ENCODE measurements around the gene SH2D5. TPM values are rescaled to one million over a fixed set of nuclear protein-coding genes. Genes with fewer than 3 reads are reported as not detected.

Gene SH2D5
- polyA plus RNA-seq = under 1 TPM; 0.12 to 0.27 TPM

DNA sequence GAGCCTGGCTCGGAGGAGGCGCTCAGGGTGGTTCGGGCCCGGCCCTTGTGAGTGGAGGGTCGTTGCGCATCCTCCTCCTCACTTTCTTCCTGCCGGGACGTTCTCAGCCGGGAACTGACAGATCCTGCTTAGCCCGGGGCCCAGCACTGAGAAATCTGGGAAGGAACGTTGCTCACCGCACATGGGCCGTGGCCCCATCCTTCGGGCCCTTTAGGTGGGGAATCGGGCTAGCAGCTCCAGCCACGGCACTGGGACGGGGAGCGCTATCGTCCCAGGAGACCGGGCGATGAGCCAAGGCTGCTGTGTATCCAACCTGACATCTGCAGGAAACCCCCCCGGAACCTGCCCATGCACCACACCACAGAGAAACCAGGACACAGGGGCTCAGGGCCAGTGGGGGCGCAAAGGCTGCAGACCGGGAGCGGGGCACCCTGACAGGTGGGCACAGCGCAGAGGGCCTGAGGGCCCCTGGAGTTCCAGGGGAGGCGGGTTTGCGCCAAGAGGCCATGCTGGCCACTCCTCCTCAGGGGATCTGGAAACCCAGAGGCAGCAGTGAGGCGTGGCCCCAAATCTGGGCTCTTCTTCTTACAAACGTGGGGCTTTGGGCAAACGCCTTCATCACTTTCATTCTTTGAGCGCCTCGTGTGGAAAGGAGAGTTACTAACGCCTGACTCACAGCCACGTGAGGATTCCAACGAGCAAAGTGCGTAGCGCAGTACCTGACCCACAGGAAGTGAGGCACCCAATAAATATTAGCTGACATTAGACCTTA, at the start of gene SH2D5:
TSS of gene SH2D5 (minus strand) at position 116 of the 772 bp plus-strand sequence. CDS start 4,659 bp downstream, outside the sequence.
- peaks cover 0 to 3% of the 10 kb centered on the region in 2 donors for H3K27me3 ChIP-seq (ENCODE audit: control insufficient read depth in 1 of 2, insufficient read depth in 2 of 2, low read length in 2 of 2)
- peak within 1 kb of the TSS; percentile 43 to 81 for H3K27ac ChIP-seq (ENCODE audit: low read depth in 2 of 2, low read length in 1 of 2)
- no peaks in the 10 kb centered on the region for H3K9me3 ChIP-seq (ENCODE audit: control insufficient read depth in 2 of 2, insufficient read depth in 1 of 2, low read depth in 1 of 2, low read length in 1 of 2)
- WGBS, 2 donors = 1% methylated on average over 38 of the region's 38 CpGs
- peaks cover 2 to 3% of the 10 kb centered on the region in 2 donors for H3K36me3 ChIP-seq (ENCODE audit: control insufficient read depth in 2 of 2, insufficient read depth in 2 of 2, low read length in 1 of 2)
- peaks cover 2 to 10% of the 10 kb centered on the region in 2 donors for H3K4me1 ChIP-seq (ENCODE audit: control insufficient read depth in 2 of 2, insufficient read depth in 2 of 2, low read length in 1 of 2)
- H3K4me3 ChIP-seq (ENCODE audit: low read depth in 1 of 2, low read length in 2 of 2) = peak within 1 kb of the TSS; percentile 38 to 53

DNA sequence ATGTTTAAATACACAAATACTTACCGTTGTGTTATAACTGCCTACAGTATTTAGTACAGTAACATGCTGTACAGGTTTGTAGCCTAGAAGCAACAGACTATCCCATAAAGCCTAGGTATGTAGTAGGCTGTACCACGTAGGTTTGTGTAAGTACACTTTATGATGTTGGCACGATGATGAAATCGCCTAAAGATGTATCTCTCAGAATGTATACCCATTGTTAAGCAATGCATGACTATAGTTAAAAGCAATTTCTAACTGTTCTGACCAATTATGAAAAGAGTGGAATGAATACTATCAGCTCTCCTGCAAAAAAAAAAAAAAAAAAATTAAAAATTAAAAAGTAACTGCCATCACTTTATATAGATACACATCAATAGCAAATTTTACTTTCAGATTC, 43.2 kb upstream of the SH2D5 start:
- 83 to 91% methylated on average over 4 of the region's 4 CpGs for WGBS, 2 donors

DNA sequence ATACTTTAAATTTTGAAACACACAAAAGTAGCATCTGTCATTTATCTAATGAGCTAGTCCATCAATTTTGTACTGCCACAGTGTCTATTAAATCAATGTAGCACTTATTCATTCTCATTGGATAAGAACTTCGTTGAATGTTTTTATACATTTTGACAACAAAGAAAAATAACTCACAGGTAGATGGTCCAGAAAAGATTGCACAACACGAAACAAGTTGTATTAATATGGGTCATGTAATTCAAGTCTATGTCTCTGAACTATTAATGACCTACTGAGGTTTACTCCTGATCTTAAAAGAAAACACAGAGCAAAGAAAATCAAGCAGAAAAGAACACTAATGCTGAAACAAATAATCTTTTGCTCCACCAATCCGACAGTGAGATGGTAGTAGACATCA, 39.3 kb upstream of the SH2D5 start:
- no peak overlapping the region for H3K4me3 ChIP-seq (ENCODE audit: low read depth in 1 of 2, low read length in 2 of 2)
- no peak overlapping the region for H3K27ac ChIP-seq (ENCODE audit: low read depth in 2 of 2, low read length in 1 of 2)
- WGBS, 2 donors = 85 to 88% methylated on average over 3 of the region's 3 CpGs
- no peaks in the 10 kb centered on the region for H3K9me3 ChIP-seq (ENCODE audit: control insufficient read depth in 2 of 2, insufficient read depth in 1 of 2, low read depth in 1 of 2, low read length in 1 of 2)
- no peaks in the 10 kb centered on the region for H3K4me1 ChIP-seq (ENCODE audit: control insufficient read depth in 2 of 2, insufficient read depth in 2 of 2, low read length in 1 of 2)
- no peaks in the 10 kb centered on the region for H3K27me3 ChIP-seq (ENCODE audit: control insufficient read depth in 1 of 2, insufficient read depth in 2 of 2, low read length in 2 of 2)
- peaks cover 5 to 23% of the 10 kb centered on the region in 2 donors for H3K36me3 ChIP-seq (ENCODE audit: control insufficient read depth in 2 of 2, insufficient read depth in 2 of 2, low read length in 1 of 2)

More for the DNA sequence above, 43.2 kb upstream of the SH2D5 start:
- H3K27ac ChIP-seq (ENCODE audit: low read depth in 2 of 2, low read length in 1 of 2) = no peak overlapping the region
- no peaks in the 10 kb centered on the region for H3K4me1 ChIP-seq (ENCODE audit: control insufficient read depth in 2 of 2, insufficient read depth in 2 of 2, low read length in 1 of 2)
- H3K27me3 ChIP-seq (ENCODE audit: control insufficient read depth in 1 of 2, insufficient read depth in 2 of 2, low read length in 2 of 2) = no peaks in the 10 kb centered on the region
- no peak overlapping the region for H3K4me3 ChIP-seq (ENCODE audit: low read depth in 1 of 2, low read length in 2 of 2)
- H3K9me3 ChIP-seq (ENCODE audit: control insufficient read depth in 2 of 2, insufficient read depth in 1 of 2, low read depth in 1 of 2, low read length in 1 of 2) = no peaks in the 10 kb centered on the region
- H3K36me3 ChIP-seq (ENCODE audit: control insufficient read depth in 2 of 2, insufficient read depth in 2 of 2, low read length in 1 of 2) = peaks cover 2 to 9% of the 10 kb centered on the region in 2 donors

DNA sequence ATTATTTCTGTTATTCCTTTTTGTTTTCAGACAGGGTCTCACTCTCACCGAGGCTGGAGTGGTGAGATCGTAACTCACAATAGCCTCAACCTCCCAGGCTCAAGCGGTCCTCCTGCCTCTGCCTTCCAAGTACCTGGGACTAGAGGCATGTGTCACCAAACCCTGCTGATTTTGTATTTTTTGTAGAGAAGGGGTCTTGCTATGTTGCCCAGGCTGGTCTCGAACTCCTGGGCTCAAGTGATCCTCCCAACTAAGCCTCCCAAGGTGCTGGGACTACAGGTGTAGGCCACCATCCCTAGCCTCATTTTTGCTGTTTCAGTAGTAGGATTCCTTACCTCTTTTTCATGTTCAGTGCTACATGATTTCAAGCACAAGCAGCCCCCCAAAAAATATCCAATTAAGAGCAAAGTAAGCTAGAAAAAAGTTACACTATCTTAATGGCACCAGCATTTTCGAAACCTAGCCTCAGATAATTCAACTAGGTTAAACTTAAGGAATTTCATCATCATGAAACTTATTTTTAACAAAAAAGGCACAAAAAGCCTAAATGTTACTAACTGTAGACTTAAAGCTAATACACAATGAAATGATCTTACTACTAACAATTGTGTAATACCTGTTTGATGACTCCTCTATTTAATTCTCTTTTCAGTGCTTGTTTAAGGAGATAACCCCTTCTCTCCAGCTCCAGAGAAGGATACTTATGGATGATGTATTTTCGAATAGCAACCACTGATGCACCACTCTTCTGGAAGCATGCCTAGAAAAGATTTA, 38.0 kb upstream of the SH2D5 start:
- H3K4me1 ChIP-seq (ENCODE audit: control insufficient read depth in 2 of 2, insufficient read depth in 2 of 2, low read length in 1 of 2) = no peaks in the 10 kb centered on the region
- WGBS, 2 donors = 92 to 93% methylated on average over 6 of the region's 6 CpGs
- no peaks in the 10 kb centered on the region for H3K27me3 ChIP-seq (ENCODE audit: control insufficient read depth in 1 of 2, insufficient read depth in 2 of 2, low read length in 2 of 2)
- H3K9me3 ChIP-seq (ENCODE audit: control insufficient read depth in 2 of 2, insufficient read depth in 1 of 2, low read depth in 1 of 2, low read length in 1 of 2) = no peaks in the 10 kb centered on the region
- H3K4me3 ChIP-seq (ENCODE audit: low read depth in 1 of 2, low read length in 2 of 2) = no peak overlapping the region
- H3K27ac ChIP-seq (ENCODE audit: low read depth in 2 of 2, low read length in 1 of 2) = no peak overlapping the region
- H3K36me3 ChIP-seq (ENCODE audit: control insufficient read depth in 2 of 2, insufficient read depth in 2 of 2, low read length in 1 of 2) = peaks cover 8 to 30% of the 10 kb centered on the region in 2 donors

DNA sequence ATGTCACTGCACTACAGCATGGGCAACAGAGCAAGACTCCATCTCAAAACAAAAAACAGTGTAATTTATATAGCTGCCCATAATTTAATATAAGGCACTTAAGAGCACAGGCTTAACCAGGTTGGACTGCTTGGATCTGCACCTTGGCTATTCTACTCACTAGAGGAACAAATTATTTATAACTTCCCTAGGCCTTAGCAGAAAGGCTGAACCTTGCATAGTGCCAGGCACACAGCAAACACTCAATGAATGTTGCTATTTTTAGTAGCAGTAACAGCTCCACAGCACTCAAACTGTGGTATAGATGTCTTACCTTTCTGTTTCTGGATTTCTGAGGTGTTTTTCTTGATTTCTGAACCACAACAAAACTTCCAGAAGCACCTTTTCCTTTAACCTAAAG, 34.8 kb upstream of the SH2D5 start:
- no peaks in the 10 kb centered on the region for H3K4me1 ChIP-seq (ENCODE audit: control insufficient read depth in 2 of 2, insufficient read depth in 2 of 2, low read length in 1 of 2)
- H3K27me3 ChIP-seq (ENCODE audit: control insufficient read depth in 1 of 2, insufficient read depth in 2 of 2, low read length in 2 of 2) = no peaks in the 10 kb centered on the region
- no peaks in the 10 kb centered on the region for H3K9me3 ChIP-seq (ENCODE audit: control insufficient read depth in 2 of 2, insufficient read depth in 1 of 2, low read depth in 1 of 2, low read length in 1 of 2)
- no peak overlapping the region for H3K4me3 ChIP-seq (ENCODE audit: low read depth in 1 of 2, low read length in 2 of 2)
- H3K36me3 ChIP-seq (ENCODE audit: control insufficient read depth in 2 of 2, insufficient read depth in 2 of 2, low read length in 1 of 2) = peaks cover 14 to 29% of the 10 kb centered on the region in 2 donors
- H3K27ac ChIP-seq (ENCODE audit: low read depth in 2 of 2, low read length in 1 of 2) = no peak overlapping the region

DNA sequence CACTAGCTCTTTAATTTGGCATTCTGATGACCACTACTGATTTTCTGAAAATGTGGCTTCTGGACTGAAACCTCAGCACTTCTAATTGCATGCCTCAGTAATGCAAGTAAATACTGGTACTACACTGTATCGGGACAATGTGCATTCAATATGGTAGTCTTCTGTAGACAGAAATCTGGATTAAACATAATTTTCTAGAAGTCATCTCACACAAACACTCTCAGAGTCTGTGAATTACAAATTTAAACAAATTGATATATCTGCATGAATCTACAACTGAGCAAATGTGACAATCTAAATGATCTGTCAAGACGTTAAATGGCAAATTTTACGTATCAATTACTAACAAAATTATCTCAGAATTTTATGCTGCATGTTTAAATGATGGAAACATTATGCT, 30.9 kb upstream of the SH2D5 start:
- 89 to 96% methylated on average over 3 of the region's 3 CpGs for WGBS, 2 donors
- peaks cover 14 to 21% of the 10 kb centered on the region in 2 donors for H3K36me3 ChIP-seq (ENCODE audit: control insufficient read depth in 2 of 2, insufficient read depth in 2 of 2, low read length in 1 of 2)
- H3K4me1 ChIP-seq (ENCODE audit: control insufficient read depth in 2 of 2, insufficient read depth in 2 of 2, low read length in 1 of 2) = no peaks in the 10 kb centered on the region
- H3K9me3 ChIP-seq (ENCODE audit: control insufficient read depth in 2 of 2, insufficient read depth in 1 of 2, low read depth in 1 of 2, low read length in 1 of 2) = no peaks in the 10 kb centered on the region
- no peak overlapping the region for H3K4me3 ChIP-seq (ENCODE audit: low read depth in 1 of 2, low read length in 2 of 2)
- H3K27ac ChIP-seq (ENCODE audit: low read depth in 2 of 2, low read length in 1 of 2) = no peak overlapping the region
- no peaks in the 10 kb centered on the region for H3K27me3 ChIP-seq (ENCODE audit: control insufficient read depth in 1 of 2, insufficient read depth in 2 of 2, low read length in 2 of 2)

DNA sequence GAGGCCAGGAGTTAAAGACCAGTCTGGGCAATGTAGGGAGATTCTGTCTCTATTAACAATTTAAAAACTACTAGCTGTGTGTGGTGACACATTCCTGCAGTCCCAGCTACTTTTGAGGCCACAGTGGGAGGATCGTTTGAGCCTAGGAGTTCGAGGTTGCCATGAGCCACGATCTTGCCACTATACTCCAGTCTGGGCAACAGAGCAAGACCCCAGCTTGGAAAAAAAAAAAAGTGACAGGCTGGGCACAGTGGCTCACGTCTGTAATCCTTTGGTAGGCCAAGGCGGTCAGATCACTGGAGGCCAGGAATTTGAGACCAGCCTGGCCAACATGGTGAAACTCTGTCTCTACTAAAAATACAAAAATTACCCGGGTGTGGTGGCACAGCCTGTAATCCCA, 27.8 kb upstream of the SH2D5 start:
- no peaks in the 10 kb centered on the region for H3K4me1 ChIP-seq (ENCODE audit: control insufficient read depth in 2 of 2, insufficient read depth in 2 of 2, low read length in 1 of 2)
- H3K27ac ChIP-seq (ENCODE audit: low read depth in 2 of 2, low read length in 1 of 2) = no peak overlapping the region
- peaks cover 8 to 10% of the 10 kb centered on the region in 2 donors for H3K36me3 ChIP-seq (ENCODE audit: control insufficient read depth in 2 of 2, insufficient read depth in 2 of 2, low read length in 1 of 2)
- H3K4me3 ChIP-seq (ENCODE audit: low read depth in 1 of 2, low read length in 2 of 2) = no peak overlapping the region
- no peaks in the 10 kb centered on the region for H3K27me3 ChIP-seq (ENCODE audit: control insufficient read depth in 1 of 2, insufficient read depth in 2 of 2, low read length in 2 of 2)
- WGBS, 2 donors = 94 to 97% methylated on average over 6 of the region's 6 CpGs
- H3K9me3 ChIP-seq (ENCODE audit: control insufficient read depth in 2 of 2, insufficient read depth in 1 of 2, low read depth in 1 of 2, low read length in 1 of 2) = no peaks in the 10 kb centered on the region

DNA sequence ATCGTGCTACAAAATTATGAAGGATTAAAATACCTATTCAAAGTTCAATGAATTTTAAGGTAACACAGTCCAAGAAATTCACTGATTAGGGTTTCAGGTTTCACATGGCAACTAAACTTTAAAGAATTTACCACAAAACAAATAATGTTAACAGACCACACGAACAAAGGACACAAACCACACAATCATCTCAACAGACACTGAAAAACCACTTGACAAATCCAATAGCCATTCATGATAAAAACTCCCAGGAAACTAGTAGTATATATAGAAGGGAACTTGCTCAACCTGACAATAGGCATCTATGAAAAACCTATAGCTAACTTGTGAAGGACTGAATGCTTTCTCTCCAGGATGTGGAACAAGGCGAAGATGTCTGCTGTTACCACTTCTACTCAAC, 21.1 kb upstream of the SH2D5 start:
- WGBS, 2 donors = 83 to 85% methylated on average over 3 of the region's 3 CpGs
- H3K9me3 ChIP-seq (ENCODE audit: control insufficient read depth in 2 of 2, insufficient read depth in 1 of 2, low read depth in 1 of 2, low read length in 1 of 2) = no peaks in the 10 kb centered on the region
- H3K4me3 ChIP-seq (ENCODE audit: low read depth in 1 of 2, low read length in 2 of 2) = no peak overlapping the region
- peaks cover 0 to 8% of the 10 kb centered on the region in 2 donors for H3K36me3 ChIP-seq (ENCODE audit: control insufficient read depth in 2 of 2, insufficient read depth in 2 of 2, low read length in 1 of 2)
- no peaks in the 10 kb centered on the region for H3K4me1 ChIP-seq (ENCODE audit: control insufficient read depth in 2 of 2, insufficient read depth in 2 of 2, low read length in 1 of 2)
- no peaks in the 10 kb centered on the region for H3K27me3 ChIP-seq (ENCODE audit: control insufficient read depth in 1 of 2, insufficient read depth in 2 of 2, low read length in 2 of 2)
- H3K27ac ChIP-seq (ENCODE audit: low read depth in 2 of 2, low read length in 1 of 2) = no peak overlapping the region

DNA sequence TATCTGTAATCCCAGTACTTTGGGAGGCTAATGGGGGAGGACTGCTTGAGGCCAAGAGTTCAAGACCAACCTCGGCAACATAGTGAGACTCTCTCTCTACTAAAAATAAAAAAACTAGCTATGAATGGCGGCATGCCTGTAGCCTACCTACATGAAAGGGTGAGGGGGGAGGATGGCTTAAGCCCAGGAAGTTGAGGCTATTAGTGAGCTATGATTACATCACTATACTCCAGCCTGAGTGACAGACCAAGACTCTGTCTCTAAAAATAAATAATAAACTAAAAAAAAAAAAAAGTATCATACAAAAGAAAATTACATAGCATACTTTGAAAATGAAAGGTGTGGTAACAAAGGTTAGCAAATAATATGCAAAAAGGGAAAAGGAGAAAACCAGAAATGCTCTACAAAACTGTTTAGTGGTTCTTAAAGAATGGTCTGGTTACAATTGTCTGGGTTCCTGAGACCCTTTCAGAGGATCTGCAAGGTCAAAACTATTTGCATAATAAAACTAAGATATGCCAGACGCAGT, 19.0 kb upstream of the SH2D5 start:
- WGBS, 2 donors = 84 to 91% methylated on average over 3 of the region's 3 CpGs
- Histone ChIP-seq H3K9me3 (ENCODE audit: control insufficient read depth in 2 of 2, insufficient read depth in 1 of 2, low read depth in 1 of 2, low read length in 1 of 2) (no peaks in the 10 kb centered on the region), H3K4me3 (ENCODE audit: low read depth in 1 of 2, low read length in 2 of 2) (no peak overlapping the region), H3K4me1 (ENCODE audit: control insufficient read depth in 2 of 2, insufficient read depth in 2 of 2, low read length in 1 of 2) (no peaks in the 10 kb centered on the region), H3K27ac (ENCODE audit: low read depth in 2 of 2, low read length in 1 of 2) (no peak overlapping the region), H3K27me3 (ENCODE audit: control insufficient read depth in 1 of 2, insufficient read depth in 2 of 2, low read length in 2 of 2) (no peaks in the 10 kb centered on the region), H3K36me3 (ENCODE audit: control insufficient read depth in 2 of 2, insufficient read depth in 2 of 2, low read length in 1 of 2) (peaks cover 0 to 10% of the 10 kb centered on the region in 2 donors)

Measured in esophagus (tissue), 2 donors.